Mesodermal cell (in vitro differentiated cells): Measurements from ENCODE around the gene TBL1X.

Experiments
- H3K27ac ChIP-seq: 2 replicates; pipeline ENCODE4 v1.7.0; 2013; ENCODE audit warnings: mild to moderate bottlenecking, low read depth, low read length, moderate library complexity; ENCODE audit not compliant: severe bottlenecking
- H3K36me3 ChIP-seq: 2 replicates; pipeline ENCODE4 v1.7.1; 2013; ENCODE audit warnings: mild to moderate bottlenecking, low read length, moderate library complexity; ENCODE audit not compliant: control insufficient read depth, insufficient read depth
- H3K4me1 ChIP-seq: one replicate; pipeline ENCODE4 v1.7.1; 2013; ENCODE audit warnings: mild to moderate bottlenecking, low read length; ENCODE audit not compliant: insufficient read depth, control insufficient read depth, poor library complexity, severe bottlenecking
- H3K4me3 ChIP-seq: 2 replicates; pipeline ENCODE4 v1.7.0; 2013; ENCODE audit warnings: low read length, control low read depth, mild to moderate bottlenecking; ENCODE audit not compliant: insufficient read depth, poor library complexity, severe bottlenecking; ENCODE audit errors: extremely low read depth
- H3K9me3 ChIP-seq: 2 replicates; pipeline ENCODE4 v1.7.1; 2013; ENCODE audit warnings: mild to moderate bottlenecking, low read length, moderate library complexity; ENCODE audit not compliant: control insufficient read depth
- WGBS, 2 experiments: methylation state at CpG; one replicate each; pipeline ENCODE4 v1.1.5; 2013; ENCODE audit warnings: missing lambda C conversion rate in 2 of 2; ENCODE audit not compliant: insufficient coverage in 2 of 2; 5-methylcytosine and 5-hydroxymethylcytosine counted together

Gene TBL1X

DNA sequence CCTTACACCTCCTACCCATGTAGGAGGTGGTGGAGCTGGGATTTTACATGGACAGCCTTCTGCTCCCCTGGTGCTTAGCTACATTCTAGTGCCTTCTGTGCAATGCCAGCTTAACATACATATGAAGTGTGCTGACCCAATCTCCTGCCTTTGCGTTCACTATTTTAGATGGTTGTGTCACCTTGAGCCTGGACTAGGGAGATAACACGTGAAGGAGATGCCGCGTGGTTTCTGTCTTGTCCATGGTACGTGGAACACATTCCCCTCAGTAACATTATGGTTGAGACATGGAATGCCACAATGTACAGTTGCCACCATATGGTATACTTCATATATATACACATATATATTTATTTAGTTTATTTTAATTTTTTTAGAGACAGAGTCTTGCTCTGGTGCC, 54.0 kb downstream of the TBL1X start:
- Histone ChIP-seq H3K27ac (no peak overlapping the region), H3K4me1 (peaks cover 10% of the 10 kb centered on the region), H3K4me3 (no peak overlapping the region), H3K9me3 (no peaks in the 10 kb centered on the region), H3K36me3 (no peaks in the 10 kb centered on the region)
- WGBS, 2 experiments: 100% methylated on average over 1 of the region's 5 CpGs; no CpG with 5 or more reads in 1 of the 2 experiments

DNA sequence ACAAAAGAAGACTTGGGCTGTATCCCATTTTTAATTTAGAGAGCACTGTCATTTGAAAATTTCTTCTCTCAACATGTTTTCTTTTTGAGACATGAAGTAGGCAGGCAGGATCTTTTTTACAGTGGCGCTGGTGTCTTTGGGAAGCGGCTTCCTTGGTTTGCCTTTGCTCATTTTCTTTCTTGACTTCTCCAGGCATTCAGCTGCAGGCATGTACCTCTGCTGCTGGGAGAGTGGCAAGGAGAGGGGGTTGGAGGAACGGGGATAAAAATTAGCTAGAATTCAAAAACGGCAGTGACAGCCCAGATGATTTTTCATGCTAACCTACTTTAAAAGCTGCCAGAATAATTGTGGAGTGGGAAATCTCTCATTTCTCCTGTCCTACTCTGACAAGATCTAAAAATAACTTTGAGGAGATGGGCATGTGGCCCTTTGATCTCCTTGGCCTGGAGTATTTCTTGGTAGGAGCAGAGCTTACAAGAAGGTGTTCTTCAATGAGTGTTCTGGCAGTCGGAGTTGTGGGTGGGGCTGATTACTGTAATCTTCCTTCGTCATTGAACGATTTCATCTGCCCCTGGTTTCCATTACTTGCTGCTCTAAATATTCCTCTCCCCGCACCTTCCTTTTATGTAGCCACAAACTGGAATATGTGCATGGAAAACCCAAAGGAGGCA, 54.8 kb downstream of the TBL1X start:
- WGBS, 2 experiments: 100% methylated on average over 3 of the region's 8 CpGs; no CpG with 5 or more reads in 1 of the 2 experiments
- Histone ChIP-seq H3K9me3 (no peaks in the 10 kb centered on the region), H3K36me3 (peaks cover under 1% of the 10 kb centered on the region), H3K27ac (no peak overlapping the region), H3K4me3 (no peak overlapping the region), H3K4me1 (peaks cover 10% of the 10 kb centered on the region)

DNA sequence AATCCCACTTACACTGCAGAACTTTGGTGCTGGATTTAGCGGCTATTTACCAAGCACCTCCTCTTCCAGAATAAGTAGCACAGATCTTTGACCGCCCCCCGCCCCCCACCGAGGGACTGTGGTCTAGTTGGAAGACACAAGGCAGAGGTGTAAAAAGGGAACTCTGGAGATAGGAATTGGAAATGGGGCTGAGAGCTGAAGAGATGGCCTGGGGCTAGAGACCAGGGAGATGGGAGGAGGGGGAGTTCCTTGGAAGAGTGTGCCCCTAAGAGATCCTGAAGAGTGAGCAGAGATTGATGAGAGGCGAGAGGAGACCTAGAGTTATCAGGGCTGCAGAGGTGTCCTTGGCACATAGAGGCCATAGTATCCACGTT, 55.3 kb downstream of the TBL1X start:
- H3K27ac ChIP-seq: no peak overlapping the region
- H3K4me3 ChIP-seq: no peak overlapping the region
- H3K9me3 ChIP-seq: no peaks in the 10 kb centered on the region
- WGBS, 2 experiments: 80 to 100% methylated on average over 1 to 2 of the region's 6 CpGs
- peaks cover 2% of the 10 kb centered on the region for H3K36me3 ChIP-seq
- peaks cover 6% of the 10 kb centered on the region for H3K4me1 ChIP-seq

DNA sequence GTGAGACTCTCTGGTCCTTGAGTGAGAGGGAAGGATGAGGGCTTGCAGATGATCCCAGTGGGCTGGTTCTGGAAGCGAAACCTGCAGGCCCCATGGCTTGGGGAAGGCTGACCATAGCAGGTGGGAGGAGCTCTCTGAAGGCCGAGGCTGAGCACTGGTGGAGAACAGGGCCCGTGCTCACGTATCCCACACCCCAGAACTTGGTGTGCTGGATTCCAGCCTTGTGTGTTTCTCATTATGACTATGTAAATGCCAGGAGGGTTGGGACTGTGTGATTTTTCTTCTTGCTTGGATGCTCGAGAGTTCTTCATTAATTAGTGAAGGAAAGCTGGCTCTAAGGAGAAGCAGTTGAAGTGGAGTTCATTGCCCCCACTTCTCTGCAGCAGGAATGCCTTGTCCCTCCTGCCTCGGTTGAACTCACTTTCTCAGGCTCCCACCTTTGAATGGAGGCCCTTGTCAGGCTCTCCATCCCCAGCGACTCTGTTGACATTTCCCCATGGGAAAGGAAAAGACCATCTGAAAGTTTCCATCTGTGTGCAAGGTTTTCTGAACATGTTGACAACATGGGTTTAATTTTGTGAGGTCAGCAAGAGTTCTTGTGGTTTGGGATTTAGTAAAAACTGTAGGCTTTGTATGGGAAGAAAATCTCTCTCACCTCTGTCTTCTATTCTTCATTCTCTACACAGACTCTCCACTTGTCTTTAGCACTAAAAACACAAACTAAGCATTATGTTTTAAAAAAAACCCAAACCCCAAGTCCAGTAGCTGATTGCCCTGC, 57.7 kb downstream of the TBL1X start:
- H3K9me3 ChIP-seq: no peaks in the 10 kb centered on the region
- H3K27ac ChIP-seq: no peak overlapping the region
- no peak overlapping the region for H3K4me3 ChIP-seq
- WGBS, 2 experiments: 96 to 100% methylated on average over 2 to 4 of the region's 7 CpGs
- H3K36me3 ChIP-seq: peaks cover 2% of the 10 kb centered on the region
- peaks cover 16% of the 10 kb centered on the region for H3K4me1 ChIP-seq

DNA sequence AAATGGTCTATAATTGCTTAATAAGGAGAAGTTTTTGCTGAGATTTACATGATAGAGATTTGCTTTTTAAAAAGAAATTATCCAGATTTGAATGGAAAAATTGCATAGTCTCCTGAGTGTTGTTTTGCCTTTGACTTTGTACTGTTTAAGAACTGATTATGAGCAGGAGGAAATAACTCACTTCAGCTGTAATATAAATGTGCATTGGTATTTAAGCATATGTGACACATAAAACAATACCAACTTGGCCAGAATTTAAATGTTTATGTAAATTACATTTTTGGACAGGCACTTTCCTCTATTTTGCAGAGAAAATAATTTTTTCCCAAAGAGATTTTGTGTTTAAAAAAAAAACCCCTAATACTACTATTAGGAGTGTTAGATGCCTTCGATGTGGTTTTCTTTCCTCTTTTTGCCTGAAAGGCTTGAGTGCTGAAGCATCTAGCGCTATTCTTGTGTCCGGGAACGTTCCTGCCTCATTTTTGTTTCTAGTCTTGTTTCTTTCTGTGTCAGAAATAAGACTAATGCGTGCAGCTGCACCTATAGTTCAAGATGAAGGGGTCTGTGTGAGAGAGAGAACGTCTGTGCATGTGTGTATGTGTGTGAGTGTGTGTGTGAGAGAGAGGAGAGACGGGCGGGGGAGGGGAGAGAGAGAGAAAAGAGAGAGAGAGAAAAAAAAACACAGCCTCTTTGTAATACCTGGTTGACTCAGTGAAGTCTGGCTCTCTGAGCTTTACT, 60.8 kb downstream of the TBL1X start:
- WGBS, 2 experiments: 0 to 80% methylated on average over 1 to 2 of the region's 8 CpGs
- no peaks in the 10 kb centered on the region for H3K9me3 ChIP-seq
- peaks cover 2% of the 10 kb centered on the region for H3K36me3 ChIP-seq
- peak overlapping the region; percentile 18 for H3K27ac ChIP-seq
- H3K4me3 ChIP-seq: no peak overlapping the region
- H3K4me1 ChIP-seq: peaks cover 24% of the 10 kb centered on the region

DNA sequence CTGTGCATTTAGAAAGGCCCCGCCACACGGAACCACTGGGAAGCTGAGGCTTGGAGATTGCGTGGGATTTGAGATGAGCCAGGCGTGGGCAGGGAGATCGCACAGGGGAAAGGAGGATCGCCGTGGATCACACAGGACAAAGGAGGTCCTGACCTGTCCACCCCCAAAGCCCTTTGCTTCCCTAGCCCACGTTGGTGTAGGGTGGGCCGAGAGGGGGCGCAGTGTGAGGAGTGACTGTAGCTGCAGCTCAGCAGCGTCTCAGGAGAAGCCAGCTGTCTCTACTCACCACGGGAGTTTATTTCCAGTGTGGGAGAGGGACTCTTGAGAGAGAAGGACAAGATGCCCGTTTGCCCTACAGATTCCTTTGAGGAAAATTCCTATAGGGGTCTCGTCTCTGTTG, 62.1 kb downstream of the TBL1X start:
- 75 to 80% methylated on average over 3 to 7 of the region's 14 CpGs for WGBS, 2 experiments
- H3K27ac ChIP-seq: no peak overlapping the region

DNA sequence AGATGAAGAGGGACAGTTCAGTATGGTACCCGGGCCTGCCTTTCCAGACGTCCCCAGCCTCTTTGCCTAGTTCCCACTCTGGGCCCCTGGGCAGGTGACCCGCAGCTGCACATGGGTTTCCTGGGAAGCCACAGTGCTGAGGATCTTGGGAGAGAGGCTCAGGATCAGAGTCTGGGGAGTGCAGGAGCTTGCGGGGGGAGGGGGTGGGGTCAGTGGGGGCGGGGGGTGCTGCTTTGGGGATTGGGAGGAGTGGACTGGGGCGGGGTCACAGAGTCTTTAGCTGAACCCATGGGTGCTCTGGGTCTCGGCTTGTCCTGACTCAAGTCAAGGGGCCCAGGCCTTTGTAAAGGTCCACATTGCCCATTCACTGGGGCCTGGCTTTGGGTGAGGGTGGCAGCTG, 63.6 kb downstream of the TBL1X start:
- H3K4me1 ChIP-seq: peaks cover 29% of the 10 kb centered on the region
- 100% methylated on average over 1 of the region's 7 CpGs; no CpG with 5 or more reads in 1 of the 2 experiments for WGBS, 2 experiments
- H3K9me3 ChIP-seq: no peaks in the 10 kb centered on the region
- H3K27ac ChIP-seq: no peak overlapping the region
- peaks cover 2% of the 10 kb centered on the region for H3K36me3 ChIP-seq
- no peak overlapping the region for H3K4me3 ChIP-seq

More for the DNA sequence above, 62.1 kb downstream of the TBL1X start:
- no peaks in the 10 kb centered on the region for H3K9me3 ChIP-seq
- H3K4me1 ChIP-seq: peaks cover 22% of the 10 kb centered on the region
- peaks cover 2% of the 10 kb centered on the region for H3K36me3 ChIP-seq
- H3K4me3 ChIP-seq: no peak overlapping the region

DNA sequence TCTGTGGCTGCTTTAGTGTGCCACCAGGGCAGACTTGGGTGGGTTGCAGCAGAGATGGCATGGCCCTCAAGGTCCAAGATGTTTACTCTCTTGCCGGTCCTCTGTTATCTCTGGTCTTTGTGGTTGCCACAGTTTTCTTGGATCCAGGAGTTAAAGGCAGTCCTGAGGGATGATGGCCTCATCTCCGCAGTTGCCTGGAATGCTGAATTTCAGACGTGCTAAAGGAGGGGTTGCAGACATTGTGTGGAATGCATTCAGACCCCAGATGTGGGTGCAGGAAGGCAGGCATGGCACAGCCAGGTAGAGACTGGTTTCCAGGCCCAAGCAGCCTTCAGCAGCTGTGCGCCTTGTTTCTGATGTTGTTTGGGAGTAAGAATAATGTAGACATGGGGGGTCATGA, 64.4 kb downstream of the TBL1X start:
- peaks cover 2% of the 10 kb centered on the region for H3K36me3 ChIP-seq
- 62 to 72% methylated on average over 3 of the region's 4 CpGs for WGBS, 2 experiments
- H3K4me3 ChIP-seq: no peak overlapping the region
- H3K27ac ChIP-seq: no peak overlapping the region
- H3K9me3 ChIP-seq: no peaks in the 10 kb centered on the region
- peaks cover 35% of the 10 kb centered on the region for H3K4me1 ChIP-seq

DNA sequence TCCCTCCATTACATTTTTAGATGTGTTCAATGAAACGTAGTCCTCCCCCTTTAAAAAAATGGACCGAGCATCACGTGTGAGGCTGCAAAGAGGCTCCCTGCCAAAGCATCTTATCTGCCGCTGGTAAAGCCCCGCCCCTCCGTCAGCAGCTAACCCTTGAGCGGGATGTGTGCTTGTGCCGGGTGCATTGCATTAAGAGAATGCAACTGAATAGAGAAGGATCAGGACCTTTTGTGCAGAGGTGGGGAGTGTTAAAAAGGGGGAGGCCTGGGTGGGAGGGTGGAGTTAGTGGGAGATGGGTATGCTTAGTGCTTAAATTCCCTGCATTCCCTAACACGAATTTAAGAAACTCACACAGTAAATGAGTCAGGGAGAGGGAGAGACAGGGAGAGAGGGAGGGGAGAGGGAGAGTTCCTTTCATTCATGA, 66.0 kb downstream of the TBL1X start:
- no peaks in the 10 kb centered on the region for H3K36me3 ChIP-seq
- no peak overlapping the region for H3K4me3 ChIP-seq
- H3K9me3 ChIP-seq: no peaks in the 10 kb centered on the region
- peak overlapping the region; percentile 64 for H3K27ac ChIP-seq
- 10% methylated on average over 2 of the region's 9 CpGs; no CpG with 5 or more reads in 1 of the 2 experiments for WGBS, 2 experiments
- H3K4me1 ChIP-seq: peaks cover 50% of the 10 kb centered on the region

DNA sequence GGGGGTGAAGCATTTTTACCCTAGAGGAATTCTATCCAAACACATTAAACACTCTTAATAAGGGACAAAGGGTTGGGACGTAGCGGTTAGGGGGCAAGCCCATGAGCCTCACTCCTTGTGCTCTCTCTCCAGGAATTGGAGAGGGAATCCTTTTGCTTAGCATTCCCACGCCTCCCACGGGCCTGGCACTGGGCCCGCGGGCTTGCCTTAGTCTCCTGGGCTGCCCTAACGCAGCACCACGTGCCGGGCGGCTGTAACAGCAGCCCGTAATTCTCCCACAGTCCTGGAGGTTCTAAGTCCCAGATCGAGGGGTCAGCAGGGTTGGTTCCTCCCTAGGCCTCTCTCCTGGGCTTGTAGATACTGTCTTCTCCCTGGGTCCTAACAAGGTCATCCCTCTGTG, 67.5 kb downstream of the TBL1X start:
- H3K9me3 ChIP-seq: no peaks in the 10 kb centered on the region
- H3K36me3 ChIP-seq: peaks cover 7% of the 10 kb centered on the region
- peaks cover 38% of the 10 kb centered on the region for H3K4me1 ChIP-seq
- no peak overlapping the region for H3K27ac ChIP-seq
- 81 to 83% methylated on average over 2 to 3 of the region's 12 CpGs for WGBS, 2 experiments
- H3K4me3 ChIP-seq: no peak overlapping the region
